Measurements from ENCODE around the gene MEIS1.

DNA sequence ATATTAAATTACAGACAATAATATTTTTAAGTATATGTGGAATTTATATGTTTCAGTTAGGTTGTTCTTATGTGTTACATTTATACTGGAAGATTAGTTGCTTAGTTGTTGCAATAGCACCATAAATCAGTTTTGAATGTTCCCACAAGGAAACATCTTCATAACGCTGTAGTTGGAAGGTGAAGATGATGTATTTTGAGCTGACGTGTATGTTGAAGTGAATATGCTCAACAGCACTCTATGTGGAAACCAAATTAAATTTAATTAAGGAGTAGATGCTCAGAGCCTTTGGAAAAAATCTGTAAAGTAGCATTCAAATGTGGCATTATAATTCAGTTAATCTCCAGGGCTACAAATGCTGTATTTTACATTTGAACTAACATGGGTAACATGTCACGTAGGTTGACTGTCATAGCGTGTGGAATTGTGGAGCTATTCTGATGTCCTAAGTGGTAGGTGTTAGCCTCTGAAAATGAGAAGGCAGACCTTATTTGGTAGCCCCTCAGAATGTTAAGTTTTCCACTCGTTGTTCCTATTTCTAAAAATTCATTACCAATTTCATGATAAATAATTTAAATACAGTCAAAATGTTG, 88.5 kb downstream of the MEIS1 start:
- TF ChIP-seq, protein P1, sequence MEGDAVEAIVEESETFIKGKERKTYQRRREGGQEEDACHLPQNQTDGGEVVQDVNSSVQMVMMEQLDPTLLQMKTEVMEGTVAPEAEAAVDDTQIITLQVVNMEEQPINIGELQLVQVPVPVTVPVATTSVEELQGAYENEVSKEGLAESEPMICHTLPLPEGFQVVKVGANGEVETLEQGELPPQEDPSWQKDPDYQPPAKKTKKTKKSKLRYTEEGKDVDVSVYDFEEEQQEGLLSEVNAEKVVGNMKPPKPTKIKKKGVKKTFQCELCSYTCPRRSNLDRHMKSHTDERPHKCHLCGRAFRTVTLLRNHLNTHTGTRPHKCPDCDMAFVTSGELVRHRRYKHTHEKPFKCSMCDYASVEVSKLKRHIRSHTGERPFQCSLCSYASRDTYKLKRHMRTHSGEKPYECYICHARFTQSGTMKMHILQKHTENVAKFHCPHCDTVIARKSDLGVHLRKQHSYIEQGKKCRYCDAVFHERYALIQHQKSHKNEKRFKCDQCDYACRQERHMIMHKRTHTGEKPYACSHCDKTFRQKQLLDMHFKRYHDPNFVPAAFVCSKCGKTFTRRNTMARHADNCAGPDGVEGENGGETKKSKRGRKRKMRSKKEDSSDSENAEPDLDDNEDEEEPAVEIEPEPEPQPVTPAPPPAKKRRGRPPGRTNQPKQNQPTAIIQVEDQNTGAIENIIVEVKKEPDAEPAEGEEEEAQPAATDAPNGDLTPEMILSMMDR (IDR thresholded peaks at IDR 0.05): no peak
- no peak for TF ChIP-seq POLR2A (IDR thresholded peaks at IDR 0.05)
- TF ChIP-seq POLR2AphosphoS5 (IDR thresholded peaks at IDR 0.05): no peak
